Body of pancreas (tissue), 4 donors: ENCODE data around the gene WNT11. TPM values are rescaled to one million over a fixed set of nuclear protein-coding genes. Genes with fewer than 3 reads are reported as not detected.

Experiments
- ATAC-seq: fragments of 150-250 bp; one replicate; pipeline ENCODE4 v1.9.1; 2016
- DNase-seq, 4 donors: peaks; one replicate each; pipeline ENCODE4 v3.0.0-alpha.2; 2019
- H3K27ac ChIP-seq, 4 donors: fragments of 200-600 bp; sonication (generic); 1 replicate in 3 of 4; 2 replicates in 1 of 4; pipeline versions ENCODE4 v1.5.1 to v1.6.1; 2016 to 2019; ENCODE audit warnings: mild to moderate bottlenecking in 1 of 4, mixed read lengths in 1 of 4, moderate library complexity in 1 of 4
- H3K27me3 ChIP-seq, 2 donors: fragments of 200-600 bp; sonication (generic); one replicate each; pipeline ENCODE4 v1.6.0; 2016; ENCODE audit warnings: mild to moderate bottlenecking in 1 of 2
- H3K36me3 ChIP-seq, 2 donors: fragments of 200-600 bp; sonication (generic); replicated peaks in 1 of 2; 2 replicates each; pipeline ENCODE4 v1.5.1; 2016; ENCODE audit warnings: low read depth in 2 of 2; ENCODE audit not compliant: insufficient read depth in 1 of 2
- H3K4me1 ChIP-seq: fragments of 200-600 bp; sonication (generic); one replicate; pipeline ENCODE4 v1.6.0; 2016
- H3K4me3 ChIP-seq, 2 donors: fragments of 200-600 bp; sonication (generic); 1 replicate in 1 of 2; 2 replicates in 1 of 2; pipeline ENCODE4 v1.5.1; 2016 to 2019
- H3K9me3 ChIP-seq, 3 donors: fragments of 200-600 bp; sonication (generic); 1 replicate in 2 of 3; 2 replicates in 1 of 3; pipeline ENCODE4 v1.5.1; 2016
- CTCF ChIP-seq, 7 experiments: fragments of 450-650 bp in 4 of 7; fragments of 200-600 bp in 3 of 7; sonication (generic) in 3 of 7; IDR thresholded peaks; one replicate each; pipeline ENCODE4 v1.5.1; 2016 to 2019; ENCODE audit warnings: antibody characterized with exemption in 7 of 7
- POLR2A ChIP-seq, 3 donors: fragments of 450-650 bp; IDR thresholded peaks; one replicate each; pipeline ENCODE4 v1.6.1; 2016; ENCODE audit warnings: antibody characterized with exemption in 3 of 3, mild to moderate bottlenecking in 2 of 3
- WGBS, 2 donors: methylation state at CpG; one replicate each; pipeline ENCODE4 v1.1.5; 2017; 5-methylcytosine and 5-hydroxymethylcytosine counted together
- intact Hi-C: fragments of 100-400 bp; cut with DNase I; formaldehyde crosslinking; loops from one replicate; pipeline ENCODE4 v1.15.1; 2023
- total RNA-seq, 2 donors: library from RNA; depleted of rRNA; stranded (reverse); fragments of >200 nt; gene quantifications; one replicate each; pipeline ENCODE4 v1.1.0, GENCODE V29; 2016

The WNT11 gene
- total RNA-seq, 2 donors from 2014 or later = 4.2 to 23.4 TPM

- Histone ChIP-seq H3K9me3 (no peaks in the 10 kb centered on the region), H3K27me3 (no peaks in the 10 kb centered on the region), H3K4me3 (no peak overlapping the region), H3K36me3 (no peaks in the 10 kb centered on the region), H3K4me1 (no peaks in the 10 kb centered on the region), H3K27ac (no peak overlapping the region)
- intact Hi-C loops = no loop called here
- no peak for DNase-seq
- ATAC-seq = no peak
- TF ChIP-seq CTCF (IDR thresholded peaks at IDR 0.05) = no peak
- TF ChIP-seq POLR2A (IDR thresholded peaks at IDR 0.05) = no peak
- 90 to 92% methylated on average over 22 of the region's 22 CpGs for WGBS, 2 donors
Observed at GRCh38 chr11:76140912-76141574, 65.3 kb downstream of the WNT11 start.

- WGBS, 2 donors = 91 to 97% methylated on average over 2 of the region's 2 CpGs
- DNase-seq (no peak), ATAC-seq (no peak)
- Histone ChIP-seq H3K27me3 (no peaks in the 10 kb centered on the region), H3K36me3 (no peaks in the 10 kb centered on the region), H3K27ac (no peak overlapping the region), H3K4me1 (no peaks in the 10 kb centered on the region), H3K4me3 (no peak overlapping the region), H3K9me3 (no peaks in the 10 kb centered on the region)
- TF ChIP-seq POLR2A (IDR thresholded peaks at IDR 0.05) = no peak
- no peak for TF ChIP-seq CTCF (IDR thresholded peaks at IDR 0.05)
- intact Hi-C loops = no loop called here
Observed at GRCh38 chr11:76139314-76139713, 67.0 kb downstream of the WNT11 start.

Other genes with a start within 250 kb of the WNT11 start
- 10 to 100 TPM; 42.5 to 47.5 TPM for gene THAP12, start 174.6 kb upstream of the WNT11 start, total RNA-seq
- gene GVQW3, start 174.8 kb upstream of the WNT11 start, total RNA-seq = 10 to 100 TPM; 11.2 to 16.2 TPM
- gene EMSY, start 238.5 kb upstream of the WNT11 start, total RNA-seq = 10 to 100 TPM; 13.5 to 30.3 TPM